HepG2 (cell line): ENCODE results near the gene CPEB3. TPM values are rescaled to one million over a fixed set of nuclear protein-coding genes. Genes with fewer than 3 reads are reported as not detected.

ENCODE experiments used
- ATAC-seq: fragments of 200-7000 bp; cut with Tn5 transposase; 3 replicates; pipeline ENCODE4 v1.9.1; 2020; ENCODE audit warnings: mild to moderate bottlenecking, moderate library complexity
- BruUV-seq: library from RNA; stranded (reverse); fragments of 400-500 nt; replicated peaks from 2 replicates; lab custom pipeline; 2021; lab: Mats Ljungman, UMichigan
- CTCF ChIA-PET: fragments of 300-600 bp; formaldehyde crosslinking; extraction: SDS; loops from one replicate; lab custom pipeline; 2021; ENCODE audit warnings: low total read pairs, inconsistent platforms, low intra/inter-chr PET ratio; lab: Yijun Ruan, JAX
- POLR2A ChIA-PET: fragments of 350-600 bp; sonication (Branson Sonifier 250); formaldehyde crosslinking; loops from one replicate; lab custom pipeline; 2020; ENCODE audit warnings: antibody characterized with exemption, inconsistent platforms; lab: Yijun Ruan, JAX
- DNase-seq: peaks from one replicate; pipeline ENCODE4 v3.0.0-alpha.2; 2015; ENCODE audit warnings: low spot score
- FAIRE-seq: peaks from 3 replicates; lab custom pipeline; 2011; peaks lifted over from hg19 to GRCh38; lab: Jason Lieb, UNC
- H2AFZ ChIP-seq: one replicate; pipeline ENCODE4 v1.6.1; 2011; ENCODE audit warnings: low read length, inconsistent platforms
- H3K27ac ChIP-seq: fragments of 300-600 bp; 3 replicates; pipeline ENCODE4 v1.8.0; 2011; ENCODE audit warnings: mixed run types, mild to moderate bottlenecking, mixed read lengths, low read length, inconsistent platforms; ENCODE audit not compliant: insufficient read depth; ENCODE audit errors: extremely low read length
- H3K27me3 ChIP-seq, 2 experiments: fragments of 200-600 bp in 1 of 2; 2 replicates in 1 of 2; 3 replicates in 1 of 2; pipeline versions ENCODE4 v1.6.0 to v1.8.0; 2011; ENCODE audit warnings: low read length in 2 of 2, mild to moderate bottlenecking in 2 of 2, moderate library complexity in 2 of 2, inconsistent platforms in 1 of 2; ENCODE audit not compliant: insufficient read depth in 2 of 2, control insufficient read depth in 1 of 2
- H3K36me3 ChIP-seq, 2 experiments: fragments of 200-600 bp in 1 of 2; replicated peaks in 1 of 2; 2 replicates in 1 of 2; 3 replicates in 1 of 2; pipeline versions ENCODE4 v1.5.1 to v1.8.0; 2011; ENCODE audit warnings: low read length in 2 of 2, inconsistent platforms in 1 of 2; ENCODE audit not compliant: insufficient read depth in 2 of 2, control insufficient read depth in 1 of 2
- H3K4me1 ChIP-seq: 2 replicates; pipeline ENCODE4 v1.5.1; 2012; ENCODE audit warnings: low read length, inconsistent platforms; ENCODE audit not compliant: insufficient read depth
- H3K4me2 ChIP-seq: 2 replicates; pipeline ENCODE4 v1.6.0; 2011; ENCODE audit warnings: low read depth, low read length, inconsistent platforms
- H3K4me3 ChIP-seq, 3 experiments: fragments of 200-600 bp in 1 of 3; sonication (generic), shearing (Covaris generic) in 1 of 3; replicated peaks in 1 of 3; 2 replicates each; pipeline ENCODE4 v1.5.1; 2011 to 2016; ENCODE audit warnings: low read length in 3 of 3, inconsistent platforms in 2 of 3, low read depth in 2 of 3, mild to moderate bottlenecking in 2 of 3, control low read depth in 1 of 3, mixed read lengths in 1 of 3; ENCODE audit not compliant: insufficient read depth in 1 of 3
- H3K79me2 ChIP-seq: one replicate; pipeline ENCODE4 v1.6.1; 2011; ENCODE audit warnings: low read length, inconsistent platforms; ENCODE audit not compliant: insufficient read depth
- H3K9ac ChIP-seq: 2 replicates; pipeline ENCODE4 v1.6.0; 2011; ENCODE audit warnings: mild to moderate bottlenecking, low read depth, low read length, inconsistent platforms; ENCODE audit not compliant: insufficient read depth
- H3K9me3 ChIP-seq: 2 replicates; pipeline ENCODE4 v1.5.1; 2012; ENCODE audit warnings: mild to moderate bottlenecking, low read length
- H4K20me1 ChIP-seq: 2 replicates; pipeline ENCODE4 v1.6.0; 2011; ENCODE audit warnings: inconsistent platforms, mild to moderate bottlenecking, low read length, moderate library complexity; ENCODE audit not compliant: insufficient read depth
- CEBPB ChIP-seq: IDR thresholded peaks from 2 replicates; pipeline ENCODE4 v1.6.1; 2011; ENCODE audit warnings: low read depth, low read length, improper control_type of control experiment, borderline replicate concordance
- CREB1 ChIP-seq, 2 experiments: fragments of 450-650 bp in 1 of 2; IDR thresholded peaks; 2 replicates each; pipeline ENCODE4 v1.6.1; 2016 to 2017; ENCODE audit warnings: control low read depth in 1 of 2, mild to moderate bottlenecking in 1 of 2, missing compliant biosample characterization in 1 of 2, missing genetic modification characterization in 1 of 2
- HDAC2 ChIP-seq: sonication (generic); formaldehyde crosslinking; IDR thresholded peaks from 2 replicates; pipeline ENCODE4 v1.4.0; 2020; ENCODE audit warnings: missing genetic modification reagents
- MZF1 ChIP-seq: sonication (generic); formaldehyde crosslinking; IDR thresholded peaks from 2 replicates; pipeline ENCODE4 v1.8.1; 2023; ENCODE audit warnings: mild to moderate bottlenecking, missing genetic modification reagents, borderline replicate concordance
- NPAS2 ChIP-seq: sonication (generic); formaldehyde crosslinking; IDR thresholded peaks from 2 replicates; pipeline ENCODE4 v1.8.0; 2022; ENCODE audit warnings: mild to moderate bottlenecking, missing genetic modification reagents, borderline replicate concordance
- RNF2 ChIP-seq: fragments of 450-650 bp; conservative IDR thresholded peaks from 2 replicates; pipeline ENCODE4 v1.6.1; 2016; ENCODE audit warnings: low read depth
- SIX4 ChIP-seq: sonication (generic); formaldehyde crosslinking; IDR thresholded peaks from 2 replicates; pipeline ENCODE4 v1.4.0; 2020; ENCODE audit warnings: missing genetic modification reagents
- SRF ChIP-seq: IDR thresholded peaks from 2 replicates; pipeline ENCODE4 v1.6.1; 2011; ENCODE audit warnings: mild to moderate bottlenecking, low read depth, low read length, moderate library complexity
- ZNF160 ChIP-seq: sonication (generic); formaldehyde crosslinking; IDR thresholded peaks from 2 replicates; pipeline ENCODE4 v1.8.0; 2022; ENCODE audit warnings: mild to moderate bottlenecking, inconsistent platforms, missing genetic modification reagents
- ZNF24 ChIP-seq: fragments of 450-650 bp; IDR thresholded peaks from 2 replicates; pipeline ENCODE4 v1.6.1; 2017; ENCODE audit warnings: antibody characterized with exemption, mild to moderate bottlenecking
- ZNF326 ChIP-seq: sonication (generic); formaldehyde crosslinking; IDR thresholded peaks from 2 replicates; pipeline ENCODE4 v1.4.0; 2020; ENCODE audit warnings: missing genetic modification reagents, borderline replicate concordance
- ZNF563 ChIP-seq: sonication (generic); formaldehyde crosslinking; IDR thresholded peaks from 2 replicates; pipeline ENCODE4 v1.8.0; 2022; ENCODE audit warnings: mild to moderate bottlenecking, moderate library complexity, missing genetic modification reagents
- WGBS: methylation state at CpG from one replicate; pipeline ENCODE4 v1.1.6; 2017; ENCODE audit warnings: low lambda C conversion rate; 5-methylcytosine and 5-hydroxymethylcytosine counted together
- in situ Hi-C: cut with HindIII; loops from 2 replicates; pipeline ENCODE4 v1.10.0; 2017; ENCODE audit warnings: low pct_unique_long_range_greater_than_20kb; ENCODE audit not compliant: extremely low pct_ligation_motif_present
- intact Hi-C: fragments of 100-400 bp; cut with micrococcal nuclease; formaldehyde crosslinking; loops from one replicate; pipeline ENCODE4 v1.10.0; 2022; ENCODE audit not compliant: unreplicated experiment
- polyA plus RNA-seq, 8 experiments: library from polyadenylated mRNA; depleted of rRNA in 3 of 8; stranded (reverse) in 7 of 8; unstranded in 1 of 8; fragments of >200 nt; fragmentation: Illumina TruSeq in 4 of 8; extraction: Trizol in 4 of 8; gene quantifications; 2 replicates each; pipeline versions ENCODE4 v1.2.1 to v1.2.3, GENCODE V29; 2011 to 2016; ENCODE audit warnings: low read depth in 4 of 8, missing spikeins in 1 of 8, mixed read lengths in 1 of 8; ENCODE audit not compliant: insufficient read depth in 1 of 8
- total RNA-seq, 5 experiments: library from RNA; depleted of rRNA; stranded (reverse); fragments of >200 nt; fragmentation: Illumina TruSeq; extraction: Trizol; gene quantifications; 2 replicates each; pipeline ENCODE4 v1.2.3, GENCODE V29; 2016; ENCODE audit warnings: low read depth in 1 of 5
- TF ChIP-seq, protein P1 (sequence below): sonication (generic); formaldehyde crosslinking; IDR thresholded peaks from 2 replicates; pipeline ENCODE4 v1.4.0; 2020; ENCODE audit warnings: missing genetic modification reagents
- TF ChIP-seq, protein P2 (sequence below): sonication (generic); formaldehyde crosslinking; IDR thresholded peaks from 2 replicates; pipeline ENCODE4 v1.8.1; 2023; ENCODE audit warnings: mild to moderate bottlenecking, missing genetic modification reagents
- TF ChIP-seq, protein P3 (sequence below): sonication (generic); formaldehyde crosslinking; IDR thresholded peaks from 2 replicates; pipeline ENCODE4 v1.4.0; 2020; ENCODE audit warnings: missing genetic modification reagents, mild to moderate bottlenecking, borderline replicate concordance

The CPEB3 gene
- total and polyA plus RNA-seq, 2 of the 13 experiments (the other 11 are each of a cell fraction or from before 2014, with no cell fraction given): 0.66 to 0.70 TPM

GRCh38 chr10:92327445-92328433 lies 36.9 kb upstream of the CPEB3 start (continued):
- TF ChIP-seq, protein P1, sequence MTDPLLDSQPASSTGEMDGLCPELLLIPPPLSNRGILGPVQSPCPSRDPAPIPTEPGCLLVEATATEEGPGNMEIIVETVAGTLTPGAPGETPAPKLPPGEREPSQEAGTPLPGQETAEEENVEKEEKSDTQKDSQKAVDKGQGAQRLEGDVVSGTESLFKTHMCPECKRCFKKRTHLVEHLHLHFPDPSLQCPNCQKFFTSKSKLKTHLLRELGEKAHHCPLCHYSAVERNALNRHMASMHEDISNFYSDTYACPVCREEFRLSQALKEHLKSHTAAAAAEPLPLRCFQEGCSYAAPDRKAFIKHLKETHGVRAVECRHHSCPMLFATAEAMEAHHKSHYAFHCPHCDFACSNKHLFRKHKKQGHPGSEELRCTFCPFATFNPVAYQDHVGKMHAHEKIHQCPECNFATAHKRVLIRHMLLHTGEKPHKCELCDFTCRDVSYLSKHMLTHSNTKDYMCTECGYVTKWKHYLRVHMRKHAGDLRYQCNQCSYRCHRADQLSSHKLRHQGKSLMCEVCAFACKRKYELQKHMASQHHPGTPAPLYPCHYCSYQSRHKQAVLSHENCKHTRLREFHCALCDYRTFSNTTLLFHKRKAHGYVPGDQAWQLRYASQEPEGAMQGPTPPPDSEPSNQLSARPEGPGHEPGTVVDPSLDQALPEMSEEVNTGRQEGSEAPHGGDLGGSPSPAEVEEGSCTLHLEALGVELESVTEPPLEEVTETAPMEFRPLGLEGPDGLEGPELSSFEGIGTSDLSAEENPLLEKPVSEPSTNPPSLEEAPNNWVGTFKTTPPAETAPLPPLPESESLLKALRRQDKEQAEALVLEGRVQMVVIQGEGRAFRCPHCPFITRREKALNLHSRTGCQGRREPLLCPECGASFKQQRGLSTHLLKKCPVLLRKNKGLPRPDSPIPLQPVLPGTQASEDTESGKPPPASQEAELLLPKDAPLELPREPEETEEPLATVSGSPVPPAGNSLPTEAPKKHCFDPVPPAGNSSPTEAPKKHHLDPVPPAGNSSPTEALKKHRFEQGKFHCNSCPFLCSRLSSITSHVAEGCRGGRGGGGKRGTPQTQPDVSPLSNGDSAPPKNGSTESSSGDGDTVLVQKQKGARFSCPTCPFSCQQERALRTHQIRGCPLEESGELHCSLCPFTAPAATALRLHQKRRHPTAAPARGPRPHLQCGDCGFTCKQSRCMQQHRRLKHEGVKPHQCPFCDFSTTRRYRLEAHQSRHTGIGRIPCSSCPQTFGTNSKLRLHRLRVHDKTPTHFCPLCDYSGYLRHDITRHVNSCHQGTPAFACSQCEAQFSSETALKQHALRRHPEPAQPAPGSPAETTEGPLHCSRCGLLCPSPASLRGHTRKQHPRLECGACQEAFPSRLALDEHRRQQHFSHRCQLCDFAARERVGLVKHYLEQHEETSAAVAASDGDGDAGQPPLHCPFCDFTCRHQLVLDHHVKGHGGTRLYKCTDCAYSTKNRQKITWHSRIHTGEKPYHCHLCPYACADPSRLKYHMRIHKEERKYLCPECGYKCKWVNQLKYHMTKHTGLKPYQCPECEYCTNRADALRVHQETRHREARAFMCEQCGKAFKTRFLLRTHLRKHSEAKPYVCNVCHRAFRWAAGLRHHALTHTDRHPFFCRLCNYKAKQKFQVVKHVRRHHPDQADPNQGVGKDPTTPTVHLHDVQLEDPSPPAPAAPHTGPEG (CRISPR knock-in tag): no peak
- no peak for TF ChIP-seq SRF
- no peak for TF ChIP-seq ZNF326 (CRISPR knock-in tag)
- peak; percentile 60; the same call in 1 of the 2 replicates for TF ChIP-seq CEBPB

DNA sequence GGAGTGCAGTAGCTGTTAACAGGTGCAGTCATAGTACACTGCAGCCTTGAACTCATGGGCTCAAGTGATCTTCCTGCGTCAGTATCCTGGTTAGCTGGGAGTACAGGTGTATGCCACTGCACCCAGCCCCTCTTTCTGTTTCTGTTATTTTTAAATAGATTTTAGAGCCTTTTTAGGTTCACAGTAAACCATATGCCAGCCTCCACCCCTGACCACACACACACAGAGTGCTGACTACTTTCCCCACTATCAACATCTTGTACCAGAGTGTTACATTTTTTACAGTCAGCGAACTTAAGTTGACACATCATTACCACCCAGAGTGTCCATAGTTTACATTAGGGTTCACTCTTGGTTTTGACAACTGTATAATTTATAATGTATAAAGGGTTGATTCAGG lies 32.2 kb upstream of the CPEB3 start:
- CTCF ChIA-PET: no interaction called here
- POLR2A ChIA-PET: no interaction called here
- FAIRE-seq (no peak), DNase-seq (no peak), ATAC-seq (no peak)
- in situ Hi-C loops: no loop called here
- H2AFZ ChIP-seq: no peak overlapping the region
- no peak overlapping the region for H3K9ac ChIP-seq
- intact Hi-C loops: no loop called here
- no peaks in the 10 kb centered on the region for H3K27me3 ChIP-seq
- peaks cover 20% of the 10 kb centered on the region for H3K79me2 ChIP-seq
- H3K4me2 ChIP-seq: no peak overlapping the region
- H3K27ac ChIP-seq: no peak overlapping the region
- peaks cover 16% of the 10 kb centered on the region for H3K4me1 ChIP-seq
- H3K9me3 ChIP-seq: no peaks in the 10 kb centered on the region
- H3K36me3 ChIP-seq: peaks cover 4 to 5% of the 10 kb centered on the region in 2 experiments; a peak in 4 of 5 replicates
- no peak overlapping the region for H3K4me3 ChIP-seq
- BruUV-seq: no TSS peak
- WGBS: 93% methylated on average over 2 of the region's 2 CpGs
- H4K20me1 ChIP-seq: no peaks in the 10 kb centered on the region; the same call in 1 of the 2 replicates
- no peak for TF ChIP-seq SIX4 (CRISPR knock-in tag)
- TF ChIP-seq ZNF563: no peak
- TF ChIP-seq HDAC2: no peak
- TF ChIP-seq ZNF24: no peak
- TF ChIP-seq MZF1: no peak
- no peak for TF ChIP-seq NPAS2 (CRISPR knock-in tag)
- TF ChIP-seq, protein P2, sequence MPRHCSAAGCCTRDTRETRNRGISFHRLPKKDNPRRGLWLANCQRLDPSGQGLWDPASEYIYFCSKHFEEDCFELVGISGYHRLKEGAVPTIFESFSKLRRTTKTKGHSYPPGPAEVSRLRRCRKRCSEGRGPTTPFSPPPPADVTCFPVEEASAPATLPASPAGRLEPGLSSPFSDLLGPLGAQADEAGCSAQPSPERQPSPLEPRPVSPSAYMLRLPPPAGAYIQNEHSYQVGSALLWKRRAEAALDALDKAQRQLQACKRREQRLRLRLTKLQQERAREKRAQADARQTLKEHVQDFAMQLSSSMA: no peak
- no peak for TF ChIP-seq RNF2
- TF ChIP-seq, protein P3, sequence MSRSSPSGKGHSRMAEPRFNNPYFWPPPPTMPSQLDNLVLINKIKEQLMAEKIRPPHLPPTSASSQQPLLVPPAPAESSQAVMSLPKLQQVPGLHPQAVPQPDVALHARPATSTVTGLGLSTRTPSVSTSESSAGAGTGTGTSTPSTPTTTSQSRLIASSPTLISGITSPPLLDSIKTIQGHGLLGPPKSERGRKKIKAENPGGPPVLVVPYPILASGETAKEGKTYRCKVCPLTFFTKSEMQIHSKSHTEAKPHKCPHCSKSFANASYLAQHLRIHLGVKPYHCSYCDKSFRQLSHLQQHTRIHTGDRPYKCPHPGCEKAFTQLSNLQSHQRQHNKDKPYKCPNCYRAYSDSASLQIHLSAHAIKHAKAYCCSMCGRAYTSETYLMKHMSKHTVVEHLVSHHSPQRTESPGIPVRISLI (CRISPR knock-in tag): no peak
- TF ChIP-seq CREB1 (IDR thresholded peaks at IDR 0.05): no peak
- no peak for TF ChIP-seq CREB1 (CRISPR knock-in tag; IDR thresholded peaks at IDR 0.05)
- TF ChIP-seq ZNF160 (CRISPR knock-in tag): no peak
